Measurements from ENCODE around the gene PPFIA4. TPM values are rescaled to one million over a fixed set of nuclear protein-coding genes. Genes with fewer than 3 reads are reported as not detected.

The PPFIA4 gene
- total and polyA plus RNA-seq, 2 of the 4 experiments (the other 2 are of a cell fraction): 5.4 to 13.7 TPM

- no TSS peak for BruUV-seq (replicated peaks)
- Histone ChIP-seq H4K20me1 (ENCODE audit: insufficient read depth, low read length) (no peaks in the 10 kb centered on the region), H3K9ac (ENCODE audit: low read depth, low read length) (no peak overlapping the region)
These were observed 77.7 kb downstream of the PPFIA4 start for GRCh38 chr1:203103829-203104495.

More at GRCh38 chr1:203103829-203104495, 77.7 kb downstream of the PPFIA4 start:
- no peak overlapping the region for H4K5ac ChIP-seq (ENCODE audit: low read depth, low read length)
- DNase-seq: no peak
- TF ChIP-seq CHD1 (IDR thresholded peaks at IDR 0.05; ENCODE audit: low read depth, low read length): no peak
- TF ChIP-seq SMC3 (IDR thresholded peaks at IDR 0.05; ENCODE audit: low read depth, low read length): no peak
- TF ChIP-seq USF2 (IDR thresholded peaks at IDR 0.05; ENCODE audit: low read depth, low read length): no peak
- TF ChIP-seq MAFK (IDR thresholded peaks at IDR 0.05; ENCODE audit: low read depth, low read length): no peak
- no peak for TF ChIP-seq RFX5 (IDR thresholded peaks at IDR 0.05; ENCODE audit: low read depth, low read length)
- no peak for TF ChIP-seq ELK1 (IDR thresholded peaks at IDR 0.05; ENCODE audit: borderline replicate concordance, low read depth, low read length)
- no peak for TF ChIP-seq POLR2A (IDR thresholded peaks at IDR 0.05; ENCODE audit: low read depth, low read length)
- no peak overlapping the region for H3K4me2 ChIP-seq (ENCODE audit: low read depth, low read length)
- no peak overlapping the region for H3K27ac ChIP-seq (ENCODE audit: insufficient read depth, low read length)
- H3K4ac ChIP-seq (ENCODE audit: low read depth, low read length): no peak overlapping the region
- no peaks in the 10 kb centered on the region for H3K4me1 ChIP-seq (ENCODE audit: control insufficient read depth, insufficient read depth, low read length)
- WGBS, 2 experiments (ENCODE audit: extremely low coverage in 2 of 2, insufficient read length in 1 of 2): 60% methylated on average over 2 of the region's 6 CpGs; no CpG with 5 or more reads in 1 of the 2 experiments
- no peak overlapping the region for H2BK20ac ChIP-seq (ENCODE audit: low read depth, low read length)
- H3K79me1 ChIP-seq (ENCODE audit: low read depth in 1 of 2, low read length in 2 of 2): no peaks in the 10 kb centered on the region
- POLR2A ChIA-PET (ENCODE audit: unreplicated experiment): no interaction called here
- no peak overlapping the region for H4K8ac ChIP-seq (ENCODE audit: low read depth in 2 of 2, low read length in 2 of 2)
- no peak overlapping the region for H2AFZ ChIP-seq (replicated peaks; ENCODE audit: low read length, poor library complexity)
- H3K9me3 ChIP-seq (ENCODE audit: control insufficient read depth, insufficient read depth, low read length): no peaks in the 10 kb centered on the region
- in situ Hi-C loops (cut with MboI; ENCODE audit: low sequenced_read_pairs): no loop called here
- H2AK9ac ChIP-seq (replicated peaks; ENCODE audit: low read depth, low read length, poor library complexity): no peak overlapping the region
- H3K27me3 ChIP-seq (ENCODE audit: control insufficient read depth, insufficient read depth, low read length): peaks cover 47% of the 10 kb centered on the region
- H2AK5ac ChIP-seq (ENCODE audit: low read depth, low read length): no peak overlapping the region
- no peak for ATAC-seq (ENCODE audit: low read depth)
- no peak overlapping the region for H2BK120ac ChIP-seq (ENCODE audit: low read depth, low read length)
- no peak overlapping the region for H3K4me3 ChIP-seq (ENCODE audit: insufficient read depth, low read depth, low read length)
- H3K18ac ChIP-seq (ENCODE audit: low read depth, low read length): no peak overlapping the region
- intact Hi-C loops (cut with micrococcal nuclease): no loop called here
- CTCF ChIA-PET: no interaction called here
- H3K36me3 ChIP-seq (ENCODE audit: control insufficient read depth, insufficient read depth, low read length): no peaks in the 10 kb centered on the region
- H3K9me1 ChIP-seq (ENCODE audit: insufficient read depth, low read length): no peaks in the 10 kb centered on the region
- dilution Hi-C loops (cut with HindIII; ENCODE audit: low sequenced_read_pairs, unreplicated experiment): no loop called here
- no peak overlapping the region for H3K56ac ChIP-seq (ENCODE audit: extremely low read depth, insufficient read depth, low read length)
- no peak overlapping the region for H4K91ac ChIP-seq (ENCODE audit: insufficient read depth, low read depth, low read length)
- H3K14ac ChIP-seq (replicated peaks; ENCODE audit: low read depth, low read length): no peak overlapping the region
- no peak overlapping the region for H2BK5ac ChIP-seq (ENCODE audit: low read depth, low read length, poor library complexity, severe bottlenecking)
- H3K23ac ChIP-seq (ENCODE audit: low read depth, low read length): no peak overlapping the region
- no peak overlapping the region for H2BK15ac ChIP-seq (ENCODE audit: low read depth, low read length)
